ENCODE results near the gene PRKAR2B. TPM values are rescaled to one million over a fixed set of nuclear protein-coding genes. Genes with fewer than 3 reads are reported as not detected.

Gene PRKAR2B
- total RNA-seq, 1 experiment from 2014 or later, result 15.1 TPM

DNA sequence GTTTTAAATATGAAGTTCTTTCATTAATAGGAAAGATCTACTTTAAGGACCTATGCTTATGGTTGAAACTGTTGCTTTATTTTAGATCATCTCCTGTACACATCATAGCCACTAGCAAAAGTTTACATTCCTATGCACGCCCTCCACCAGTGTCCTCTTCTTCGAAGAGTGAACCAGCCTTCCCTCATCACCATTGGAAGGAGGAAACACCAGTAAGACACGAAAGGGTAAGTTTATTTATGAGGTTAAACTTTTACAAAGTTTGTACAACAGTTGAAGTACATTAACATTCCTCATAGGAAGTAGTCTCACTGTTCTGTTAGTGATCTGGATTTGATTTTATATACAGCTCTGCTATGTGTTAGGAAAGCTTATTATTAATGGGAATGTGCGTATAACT lies 141.2 kb downstream of the PRKAR2B start:
- Histone ChIP-seq H3K79me2 (ENCODE audit: insufficient read depth, low read length) (no peaks in the 10 kb centered on the region), H3K9me3 (ENCODE audit: control insufficient read depth in 1 of 2, insufficient read depth in 1 of 2, low read depth in 1 of 2, low read length in 2 of 2) (no peaks in the 10 kb centered on the region), H4K20me1 (ENCODE audit: insufficient read depth) (no peaks in the 10 kb centered on the region), H3K27me3 (ENCODE audit: insufficient read depth, low read length) (no peaks in the 10 kb centered on the region), H2AFZ (ENCODE audit: low read depth, low read length, poor library complexity, severe bottlenecking) (no peak overlapping the region), H3K36me3 (ENCODE audit: control insufficient read depth in 1 of 2, insufficient read depth in 2 of 2, low read length in 2 of 2) (peaks cover 0 to 31% of the 10 kb centered on the region in 2 experiments; a peak in 2 of 4 replicates), H3K9me2 (ENCODE audit: insufficient read depth) (no peaks in the 10 kb centered on the region), H3K9ac (ENCODE audit: low read length) (no peak overlapping the region), H3K27ac (ENCODE audit: low read depth, low read length) (no peak overlapping the region), H3K4me1 (ENCODE audit: control insufficient read depth in 1 of 2, insufficient read depth in 2 of 2, low read length in 2 of 2) (peaks cover 4% of the 10 kb centered on the region in 2 experiments), H3K4me3 (replicated peaks in 1 of 2; ENCODE audit: low read depth in 1 of 2, low read length in 2 of 2) (no peak overlapping the region), H3K4me2 (ENCODE audit: low read length) (no peak overlapping the region)
- POLR2A ChIA-PET, result no interaction called here
- RAD21 ChIA-PET (ENCODE audit: low non-redundant PET in 1 of 2, low total read pairs in 2 of 2, uncharacterized antibody in 2 of 2, unreplicated experiment in 2 of 2), result interaction anchor here in 1 of 2 experiments (0.7 kb wide), 1 partner anchor 506 kb away, joined by 4 read pairs; no protein-coding TSS in a partner anchor
- TF ChIP-seq, protein P1, sequence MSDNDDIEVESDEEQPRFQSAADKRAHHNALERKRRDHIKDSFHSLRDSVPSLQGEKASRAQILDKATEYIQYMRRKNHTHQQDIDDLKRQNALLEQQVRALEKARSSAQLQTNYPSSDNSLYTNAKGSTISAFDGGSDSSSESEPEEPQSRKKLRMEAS (IDR thresholded peaks at IDR 0.05), result no peak
- no peak for TF ChIP-seq FOSL1 (IDR thresholded peaks at IDR 0.05; ENCODE audit: low read depth)
- TF ChIP-seq, protein P2, sequence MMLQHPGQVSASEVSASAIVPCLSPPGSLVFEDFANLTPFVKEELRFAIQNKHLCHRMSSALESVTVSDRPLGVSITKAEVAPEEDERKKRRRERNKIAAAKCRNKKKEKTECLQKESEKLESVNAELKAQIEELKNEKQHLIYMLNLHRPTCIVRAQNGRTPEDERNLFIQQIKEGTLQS (IDR thresholded peaks at IDR 0.05), result no peak
- TF ChIP-seq CEBPB (IDR thresholded peaks at IDR 0.05; ENCODE audit: low read depth), result no peak
- TF ChIP-seq, protein P3, sequence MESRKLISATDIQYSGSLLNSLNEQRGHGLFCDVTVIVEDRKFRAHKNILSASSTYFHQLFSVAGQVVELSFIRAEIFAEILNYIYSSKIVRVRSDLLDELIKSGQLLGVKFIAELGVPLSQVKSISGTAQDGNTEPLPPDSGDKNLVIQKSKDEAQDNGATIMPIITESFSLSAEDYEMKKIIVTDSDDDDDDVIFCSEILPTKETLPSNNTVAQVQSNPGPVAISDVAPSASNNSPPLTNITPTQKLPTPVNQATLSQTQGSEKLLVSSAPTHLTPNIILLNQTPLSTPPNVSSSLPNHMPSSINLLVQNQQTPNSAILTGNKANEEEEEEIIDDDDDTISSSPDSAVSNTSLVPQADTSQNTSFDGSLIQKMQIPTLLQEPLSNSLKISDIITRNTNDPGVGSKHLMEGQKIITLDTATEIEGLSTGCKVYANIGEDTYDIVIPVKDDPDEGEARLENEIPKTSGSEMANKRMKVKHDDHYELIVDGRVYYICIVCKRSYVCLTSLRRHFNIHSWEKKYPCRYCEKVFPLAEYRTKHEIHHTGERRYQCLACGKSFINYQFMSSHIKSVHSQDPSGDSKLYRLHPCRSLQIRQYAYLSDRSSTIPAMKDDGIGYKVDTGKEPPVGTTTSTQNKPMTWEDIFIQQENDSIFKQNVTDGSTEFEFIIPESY (IDR thresholded peaks at IDR 0.05; ENCODE audit: extremely low read depth, insufficient replicate concordance, low read length), result no peak
- no peak for TF ChIP-seq YY1 (IDR thresholded peaks at IDR 0.05; ENCODE audit: extremely low read depth, insufficient replicate concordance, low read depth, low read length)
- no peak for TF ChIP-seq TCF7L2 (IDR thresholded peaks at IDR 0.05; ENCODE audit: borderline replicate concordance, extremely low read depth, insufficient read depth, insufficient read length)
- TF ChIP-seq, protein P4, sequence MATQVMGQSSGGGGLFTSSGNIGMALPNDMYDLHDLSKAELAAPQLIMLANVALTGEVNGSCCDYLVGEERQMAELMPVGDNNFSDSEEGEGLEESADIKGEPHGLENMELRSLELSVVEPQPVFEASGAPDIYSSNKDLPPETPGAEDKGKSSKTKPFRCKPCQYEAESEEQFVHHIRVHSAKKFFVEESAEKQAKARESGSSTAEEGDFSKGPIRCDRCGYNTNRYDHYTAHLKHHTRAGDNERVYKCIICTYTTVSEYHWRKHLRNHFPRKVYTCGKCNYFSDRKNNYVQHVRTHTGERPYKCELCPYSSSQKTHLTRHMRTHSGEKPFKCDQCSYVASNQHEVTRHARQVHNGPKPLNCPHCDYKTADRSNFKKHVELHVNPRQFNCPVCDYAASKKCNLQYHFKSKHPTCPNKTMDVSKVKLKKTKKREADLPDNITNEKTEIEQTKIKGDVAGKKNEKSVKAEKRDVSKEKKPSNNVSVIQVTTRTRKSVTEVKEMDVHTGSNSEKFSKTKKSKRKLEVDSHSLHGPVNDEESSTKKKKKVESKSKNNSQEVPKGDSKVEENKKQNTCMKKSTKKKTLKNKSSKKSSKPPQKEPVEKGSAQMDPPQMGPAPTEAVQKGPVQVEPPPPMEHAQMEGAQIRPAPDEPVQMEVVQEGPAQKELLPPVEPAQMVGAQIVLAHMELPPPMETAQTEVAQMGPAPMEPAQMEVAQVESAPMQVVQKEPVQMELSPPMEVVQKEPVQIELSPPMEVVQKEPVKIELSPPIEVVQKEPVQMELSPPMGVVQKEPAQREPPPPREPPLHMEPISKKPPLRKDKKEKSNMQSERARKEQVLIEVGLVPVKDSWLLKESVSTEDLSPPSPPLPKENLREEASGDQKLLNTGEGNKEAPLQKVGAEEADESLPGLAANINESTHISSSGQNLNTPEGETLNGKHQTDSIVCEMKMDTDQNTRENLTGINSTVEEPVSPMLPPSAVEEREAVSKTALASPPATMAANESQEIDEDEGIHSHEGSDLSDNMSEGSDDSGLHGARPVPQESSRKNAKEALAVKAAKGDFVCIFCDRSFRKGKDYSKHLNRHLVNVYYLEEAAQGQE (IDR thresholded peaks at IDR 0.05; ENCODE audit: low read depth), result no peak
- CTCF ChIA-PET, result no interaction called here
- ATAC-seq, result no peak
- DNase-seq (ENCODE audit: low read depth, low spot score), result no peak
- BruUV-seq (replicated peaks), result no TSS peak
- intact Hi-C loops (cut with micrococcal nuclease), result no loop called here
